ENCODE results near the gene DNAH14.

Gene DNAH14

GRCh38 chr1:225348400-225348799 lies 418.9 kb downstream of the DNAH14 start:
- no peak for DNase-seq
- Histone ChIP-seq H3K36me3 (ENCODE audit: control insufficient read depth, insufficient read depth, low read length) (no peaks in the 10 kb centered on the region), H2BK5ac (ENCODE audit: low read length) (no peak overlapping the region), H3K4me1 (ENCODE audit: control insufficient read depth, low read depth, low read length) (no peaks in the 10 kb centered on the region), H4K5ac (ENCODE audit: low read length) (no peak overlapping the region), H3K27me3 (ENCODE audit: insufficient read depth, low read length, poor library complexity) (no peaks in the 10 kb centered on the region), H4K8ac (ENCODE audit: low read depth, low read length) (no peak overlapping the region), H2BK120ac (ENCODE audit: low read depth, low read length) (no peak overlapping the region), H3K4me3 (ENCODE audit: low read length) (no peak overlapping the region), H3K4me2 (ENCODE audit: low read length) (no peak overlapping the region), H2AK5ac (ENCODE audit: low read length) (no peak overlapping the region), H3K4ac (ENCODE audit: low read depth, low read length) (no peak overlapping the region), H3K23ac (ENCODE audit: low read length) (no peak overlapping the region), H3K18ac (ENCODE audit: low read length) (no peak overlapping the region), H3K79me1 (ENCODE audit: low read length) (no peaks in the 10 kb centered on the region), H3K56ac (ENCODE audit: low read length) (no peak overlapping the region), H3K27ac (ENCODE audit: low read depth, low read length) (no peak overlapping the region), H2BK15ac (replicated peaks; ENCODE audit: low read depth) (no peak overlapping the region), H3K79me2 (ENCODE audit: control insufficient read depth, insufficient read depth, low read length) (no peaks in the 10 kb centered on the region), H3K9ac (ENCODE audit: low read length) (no peak overlapping the region)

DNA sequence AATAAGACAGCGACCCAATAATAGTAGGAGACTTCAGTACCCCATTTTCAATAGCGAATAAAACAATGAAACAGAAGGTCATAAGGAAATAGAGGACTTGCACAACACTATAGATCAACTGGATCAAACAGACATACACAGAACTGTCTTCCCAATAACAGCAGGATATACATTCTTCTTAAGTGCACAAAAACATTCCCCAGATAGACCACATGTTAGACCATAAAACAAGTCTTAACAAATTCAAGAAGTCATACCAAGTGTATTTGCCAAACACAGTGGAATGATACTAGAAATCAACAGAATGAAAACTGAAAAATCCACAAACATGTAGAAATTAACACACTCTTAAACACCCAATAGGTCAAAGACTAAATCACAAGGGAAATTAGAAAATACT lies 420.4 kb downstream of the DNAH14 start:
- WGBS (ENCODE audit: extremely low coverage, insufficient coverage, low lambda C conversion rate) = no CpG with 5 or more reads among the region's 2 CpGs
- Histone ChIP-seq H3K79me1 (ENCODE audit: low read length) (no peaks in the 10 kb centered on the region), H2BK120ac (ENCODE audit: low read depth, low read length) (no peak overlapping the region), H2BK5ac (ENCODE audit: low read length) (no peak overlapping the region), H2AK5ac (ENCODE audit: low read length) (no peak overlapping the region), H3K18ac (ENCODE audit: low read length) (no peak overlapping the region), H3K27me3 (ENCODE audit: insufficient read depth, low read length, poor library complexity) (no peaks in the 10 kb centered on the region), H2BK15ac (replicated peaks; ENCODE audit: low read depth) (no peak overlapping the region), H3K23ac (ENCODE audit: low read length) (no peak overlapping the region), H3K27ac (ENCODE audit: low read depth, low read length) (no peak overlapping the region), H3K4me1 (ENCODE audit: control insufficient read depth, low read depth, low read length) (no peaks in the 10 kb centered on the region), H3K36me3 (ENCODE audit: control insufficient read depth, insufficient read depth, low read length) (no peaks in the 10 kb centered on the region), H4K5ac (ENCODE audit: low read length) (no peak overlapping the region), H3K9ac (ENCODE audit: low read length) (no peak overlapping the region), H3K79me2 (ENCODE audit: control insufficient read depth, insufficient read depth, low read length) (no peaks in the 10 kb centered on the region), H3K4me3 (ENCODE audit: low read length) (no peak overlapping the region), H3K4ac (ENCODE audit: low read depth, low read length) (no peak overlapping the region), H4K8ac (ENCODE audit: low read depth, low read length) (no peak overlapping the region), H3K56ac (ENCODE audit: low read length) (no peak overlapping the region), H3K4me2 (ENCODE audit: low read length) (no peak overlapping the region)
- DNase-seq = no peak

- Histone ChIP-seq H2BK15ac (replicated peaks; ENCODE audit: low read depth) (no peak overlapping the region), H3K4me2 (ENCODE audit: low read length) (no peak overlapping the region), H3K56ac (ENCODE audit: low read length) (no peak overlapping the region), H2BK5ac (ENCODE audit: low read length) (no peak overlapping the region), H3K4me1 (ENCODE audit: control insufficient read depth, low read depth, low read length) (no peaks in the 10 kb centered on the region), H2BK120ac (ENCODE audit: low read depth, low read length) (no peak overlapping the region), H2AK5ac (ENCODE audit: low read length) (no peak overlapping the region), H3K4ac (ENCODE audit: low read depth, low read length) (no peak overlapping the region), H3K79me2 (ENCODE audit: control insufficient read depth, insufficient read depth, low read length) (no peaks in the 10 kb centered on the region), H3K27me3 (ENCODE audit: insufficient read depth, low read length, poor library complexity) (no peaks in the 10 kb centered on the region), H4K5ac (ENCODE audit: low read length) (no peak overlapping the region), H4K8ac (ENCODE audit: low read depth, low read length) (no peak overlapping the region), H3K4me3 (ENCODE audit: low read length) (no peak overlapping the region), H3K36me3 (ENCODE audit: control insufficient read depth, insufficient read depth, low read length) (no peaks in the 10 kb centered on the region), H3K27ac (ENCODE audit: low read depth, low read length) (no peak overlapping the region), H3K18ac (ENCODE audit: low read length) (no peak overlapping the region), H3K79me1 (ENCODE audit: low read length) (no peaks in the 10 kb centered on the region), H3K9ac (ENCODE audit: low read length) (no peak overlapping the region), H3K23ac (ENCODE audit: low read length) (no peak overlapping the region)
- DNase-seq = no peak
Observed at GRCh38 chr1:225350872-225351271, 421.4 kb downstream of the DNAH14 start.

- Histone ChIP-seq H2BK5ac (ENCODE audit: low read length) (no peak overlapping the region), H3K4me3 (ENCODE audit: low read length) (no peak overlapping the region), H3K79me1 (ENCODE audit: low read length) (no peaks in the 10 kb centered on the region), H3K27ac (ENCODE audit: low read depth, low read length) (no peak overlapping the region), H4K8ac (ENCODE audit: low read depth, low read length) (no peak overlapping the region), H2BK15ac (replicated peaks; ENCODE audit: low read depth) (no peak overlapping the region), H2BK120ac (ENCODE audit: low read depth, low read length) (no peak overlapping the region), H3K18ac (ENCODE audit: low read length) (no peak overlapping the region), H3K56ac (ENCODE audit: low read length) (no peak overlapping the region), H2AK5ac (ENCODE audit: low read length) (no peak overlapping the region), H3K4me2 (ENCODE audit: low read length) (no peak overlapping the region), H3K4me1 (ENCODE audit: control insufficient read depth, low read depth, low read length) (no peaks in the 10 kb centered on the region), H3K9ac (ENCODE audit: low read length) (no peak overlapping the region), H3K27me3 (ENCODE audit: insufficient read depth, low read length, poor library complexity) (no peaks in the 10 kb centered on the region), H3K79me2 (ENCODE audit: control insufficient read depth, insufficient read depth, low read length) (no peaks in the 10 kb centered on the region), H3K23ac (ENCODE audit: low read length) (no peak overlapping the region), H3K36me3 (ENCODE audit: control insufficient read depth, insufficient read depth, low read length) (no peaks in the 10 kb centered on the region), H4K5ac (ENCODE audit: low read length) (no peak overlapping the region), H3K4ac (ENCODE audit: low read depth, low read length) (no peak overlapping the region)
- no CpG with 5 or more reads among the region's 3 CpGs for whole genome bisulfite sequencing (ENCODE audit: extremely low coverage, insufficient coverage, low lambda C conversion rate)
- no peak for DNase-seq
Observed at GRCh38 chr1:225354906-225355305, 425.4 kb downstream of the DNAH14 start.

DNA sequence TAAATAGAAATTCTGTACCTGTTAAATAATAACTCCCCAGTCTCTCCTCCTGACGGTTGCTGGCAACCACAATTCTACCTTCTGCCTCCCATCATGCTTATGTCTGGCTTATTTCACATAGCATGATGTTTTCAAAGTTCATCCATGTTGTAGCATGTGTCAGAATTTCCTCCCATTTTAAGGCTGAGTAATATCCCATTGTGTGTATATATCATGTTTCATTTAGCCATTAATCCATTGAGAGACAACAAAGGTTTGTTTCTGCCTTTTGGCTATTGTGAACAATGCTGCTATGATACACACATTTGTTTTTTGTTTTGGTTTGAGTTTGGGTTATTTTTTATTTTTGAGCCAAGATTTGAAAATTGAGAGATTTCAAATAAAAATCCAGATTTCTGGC lies 426.4 kb downstream of the DNAH14 start:
- H2BK5ac ChIP-seq (ENCODE audit: low read length) = no peak overlapping the region
- no CpG with 5 or more reads among the region's 1 CpG for WGBS (ENCODE audit: extremely low coverage, insufficient coverage, low lambda C conversion rate)
- no peaks in the 10 kb centered on the region for H3K79me1 ChIP-seq (ENCODE audit: low read length)
- no peak overlapping the region for H3K4me3 ChIP-seq (ENCODE audit: low read length)
- DNase-seq = no peak
- no peaks in the 10 kb centered on the region for H3K36me3 ChIP-seq (ENCODE audit: control insufficient read depth, insufficient read depth, low read length)
- no peaks in the 10 kb centered on the region for H3K79me2 ChIP-seq (ENCODE audit: control insufficient read depth, insufficient read depth, low read length)
- H2BK120ac ChIP-seq (ENCODE audit: low read depth, low read length) = no peak overlapping the region
- no peak overlapping the region for H3K4me2 ChIP-seq (ENCODE audit: low read length)
- H3K9ac ChIP-seq (ENCODE audit: low read length) = no peak overlapping the region
- H3K56ac ChIP-seq (ENCODE audit: low read length) = no peak overlapping the region
- no peak overlapping the region for H2AK5ac ChIP-seq (ENCODE audit: low read length)
- H3K23ac ChIP-seq (ENCODE audit: low read length) = no peak overlapping the region
- no peak overlapping the region for H4K8ac ChIP-seq (ENCODE audit: low read depth, low read length)
- H3K4me1 ChIP-seq (ENCODE audit: control insufficient read depth, low read depth, low read length) = no peaks in the 10 kb centered on the region
- no peak overlapping the region for H4K5ac ChIP-seq (ENCODE audit: low read length)
- H3K27me3 ChIP-seq (ENCODE audit: insufficient read depth, low read length, poor library complexity) = no peaks in the 10 kb centered on the region
- H3K27ac ChIP-seq (ENCODE audit: low read depth, low read length) = no peak overlapping the region
- H3K18ac ChIP-seq (ENCODE audit: low read length) = no peak overlapping the region
- no peak overlapping the region for H2BK15ac ChIP-seq (replicated peaks; ENCODE audit: low read depth)
- no peak overlapping the region for H3K4ac ChIP-seq (ENCODE audit: low read depth, low read length)

DNA sequence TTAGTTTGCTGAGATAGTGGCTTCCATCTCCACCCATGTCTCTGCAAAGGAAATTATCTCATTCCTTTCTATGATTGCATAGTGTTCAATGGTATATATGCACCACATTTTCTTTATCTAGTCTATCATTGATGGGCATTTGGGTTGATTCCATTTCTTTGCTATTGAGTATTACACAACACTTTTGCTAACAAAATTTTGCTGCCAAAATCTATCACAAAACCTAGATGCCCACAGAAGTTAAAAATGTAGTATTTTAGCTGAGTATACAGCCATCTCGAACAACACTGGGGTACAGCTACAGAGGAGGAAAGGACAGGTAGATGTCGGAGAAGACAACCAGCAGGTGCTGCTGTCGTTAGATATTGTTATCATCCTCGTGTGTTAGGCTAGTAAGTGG lies 430.6 kb downstream of the DNAH14 start:
- Histone ChIP-seq H2BK5ac (ENCODE audit: low read length) (no peak overlapping the region), H3K9ac (ENCODE audit: low read length) (no peak overlapping the region), H2BK15ac (replicated peaks; ENCODE audit: low read depth) (no peak overlapping the region), H3K23ac (ENCODE audit: low read length) (no peak overlapping the region), H3K36me3 (ENCODE audit: control insufficient read depth, insufficient read depth, low read length) (no peaks in the 10 kb centered on the region), H3K79me2 (ENCODE audit: control insufficient read depth, insufficient read depth, low read length) (no peaks in the 10 kb centered on the region), H3K18ac (ENCODE audit: low read length) (no peak overlapping the region), H3K56ac (ENCODE audit: low read length) (no peak overlapping the region), H3K4me3 (ENCODE audit: low read length) (no peak overlapping the region), H3K79me1 (ENCODE audit: low read length) (no peaks in the 10 kb centered on the region), H2BK120ac (ENCODE audit: low read depth, low read length) (no peak overlapping the region), H3K4ac (ENCODE audit: low read depth, low read length) (no peak overlapping the region), H4K8ac (ENCODE audit: low read depth, low read length) (no peak overlapping the region), H2AK5ac (ENCODE audit: low read length) (no peak overlapping the region), H4K5ac (ENCODE audit: low read length) (no peak overlapping the region), H3K27me3 (ENCODE audit: insufficient read depth, low read length, poor library complexity) (no peaks in the 10 kb centered on the region), H3K4me2 (ENCODE audit: low read length) (no peak overlapping the region), H3K4me1 (ENCODE audit: control insufficient read depth, low read depth, low read length) (no peaks in the 10 kb centered on the region), H3K27ac (ENCODE audit: low read depth, low read length) (no peak overlapping the region)
- WGBS (ENCODE audit: extremely low coverage, insufficient coverage, low lambda C conversion rate) = no CpG with 5 or more reads among the region's 4 CpGs
- DNase-seq = no peak

All from mesendoderm (in vitro differentiated cells).